ENCODE results near the gene TMEM63A.
"Not testable (repeated sequence)": the region's sequence is repeated elsewhere in the genome, so short reads cannot be mapped to it uniquely, and the experiment has no call there.

Gene TMEM63A

DNA sequence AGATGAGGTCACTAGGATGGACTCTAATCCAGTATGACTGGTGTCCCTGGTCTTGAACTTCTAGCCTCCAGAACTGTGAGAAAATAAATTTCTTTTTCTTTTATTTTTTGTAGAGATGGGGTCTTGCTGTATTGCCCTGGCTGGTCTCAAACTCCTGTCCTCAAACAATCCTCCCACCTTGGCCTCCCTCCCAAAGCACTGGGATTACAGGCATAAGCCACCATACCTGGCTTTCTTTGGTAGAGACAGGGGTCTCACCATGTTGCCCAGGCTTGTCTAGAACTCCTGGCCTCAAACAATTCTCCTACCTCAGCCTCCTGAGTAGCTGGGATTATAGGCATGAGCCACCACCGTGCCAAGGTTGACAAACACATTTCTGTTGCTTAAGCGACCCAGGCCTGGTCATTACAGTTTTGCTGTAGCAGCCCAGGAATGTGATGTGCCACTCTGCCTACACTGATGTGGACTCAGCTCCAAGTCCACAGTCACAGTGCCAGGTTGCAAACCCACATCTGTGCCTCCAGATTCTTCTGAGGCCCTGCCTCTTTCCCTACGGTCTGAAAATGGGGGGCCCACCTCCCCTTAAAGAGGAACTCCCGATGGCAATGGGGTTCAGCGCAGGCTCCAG lies 25.9 kb upstream of the TMEM63A start:
- no peak for DNase-seq

DNA sequence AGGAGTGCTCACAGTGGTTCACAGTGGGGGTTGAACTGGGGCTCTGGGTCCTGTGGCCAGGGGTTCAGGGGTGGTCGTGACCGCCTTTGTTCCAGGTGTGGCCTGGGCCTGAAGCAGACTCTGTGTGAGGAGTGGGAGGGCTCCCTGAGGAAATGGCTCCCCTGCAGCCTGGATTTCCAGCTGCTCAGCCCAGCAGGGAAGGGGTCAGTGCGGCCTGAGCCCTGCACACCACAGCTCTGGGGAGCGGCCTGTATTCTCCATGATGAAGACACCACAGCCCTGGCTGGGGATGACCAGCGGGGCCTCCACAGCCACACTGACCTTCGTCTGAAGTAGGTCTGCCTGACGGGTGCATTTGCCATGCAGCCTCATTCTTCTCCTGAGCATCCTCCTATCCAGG lies 25.2 kb upstream of the TMEM63A start:
- no peak for DNase-seq

DNA sequence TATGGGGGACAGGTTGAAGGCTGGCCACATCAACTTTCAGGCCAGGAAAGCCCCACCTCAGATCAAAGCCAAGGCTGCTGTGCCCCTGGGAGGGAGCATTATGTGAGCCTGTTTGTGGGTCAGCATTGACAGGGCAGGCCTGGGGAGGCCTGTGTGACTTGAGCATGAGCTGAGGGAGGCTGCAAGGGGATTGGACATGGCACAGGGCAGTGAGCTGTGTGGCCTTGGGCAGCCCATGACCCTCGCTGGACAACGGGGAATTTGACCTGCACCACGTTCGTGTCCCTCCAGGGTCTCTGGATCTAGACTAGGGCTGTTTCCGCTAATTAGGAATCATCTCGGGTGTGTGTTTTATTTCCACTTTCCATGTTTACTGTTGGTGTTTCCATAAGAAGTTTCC lies 24.3 kb upstream of the TMEM63A start:
- no peak for DNase-seq

DNA sequence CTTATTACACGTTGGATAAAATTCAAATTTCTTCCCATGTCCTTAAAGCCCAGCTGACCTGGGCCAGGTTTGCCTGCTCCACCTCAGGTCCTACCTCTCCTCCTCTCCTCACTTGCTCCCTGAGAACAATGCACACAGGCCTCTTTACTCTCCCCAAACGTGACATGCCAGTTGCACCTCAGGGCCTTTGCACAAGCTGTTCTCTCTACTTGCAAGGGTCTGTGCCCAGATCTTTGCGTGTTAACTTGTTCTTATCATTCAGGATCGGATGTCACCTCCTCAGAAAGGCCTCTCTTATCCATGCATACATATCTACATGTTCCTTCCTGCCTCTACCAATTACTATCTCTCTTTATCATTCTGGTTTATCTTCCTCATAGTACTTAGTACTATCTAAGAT lies 21.4 kb upstream of the TMEM63A start:
- no peak for DNase-seq

DNA sequence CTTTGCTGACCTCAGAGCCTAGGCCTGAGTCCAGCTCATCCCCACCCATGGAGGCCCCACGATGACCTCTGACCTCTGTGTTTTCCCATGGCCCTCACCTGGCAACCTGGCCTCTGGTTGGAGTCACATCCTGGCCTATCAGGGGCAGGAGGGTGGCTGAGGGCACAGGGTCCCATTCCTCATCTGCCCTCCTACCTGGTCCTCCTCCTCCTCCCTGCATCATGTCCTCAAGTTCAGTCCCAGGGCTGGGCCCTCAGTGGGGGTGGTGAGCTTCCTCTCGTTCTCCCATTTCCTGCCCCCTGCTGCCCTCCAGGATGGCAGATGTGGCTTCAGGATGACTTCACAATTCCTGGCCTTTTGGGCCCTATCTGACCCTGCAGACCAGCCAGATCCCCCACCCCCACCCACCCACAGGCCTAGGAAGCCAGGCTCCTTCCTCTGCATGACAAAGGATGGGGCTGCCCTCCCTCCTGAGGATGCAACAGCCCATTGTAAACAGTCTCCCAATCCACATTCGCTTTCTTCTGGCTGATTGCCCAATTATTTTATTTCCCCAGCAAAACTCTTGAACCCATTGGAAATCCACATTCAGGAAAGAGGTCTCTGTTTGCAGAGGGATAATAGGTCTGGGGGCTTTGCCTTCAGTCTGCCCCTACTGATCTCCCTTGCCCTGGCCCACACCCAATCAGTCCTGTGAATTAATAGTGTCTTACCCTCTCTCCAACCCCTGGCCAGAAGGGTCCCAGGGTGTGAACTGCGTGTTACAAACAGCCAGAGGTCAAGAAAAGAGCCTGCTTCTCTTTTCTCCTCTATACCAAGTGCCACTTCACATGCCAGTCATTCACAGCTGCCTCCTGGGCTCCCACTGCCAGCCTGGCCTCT lies 17.1 kb upstream of the TMEM63A start:
- no peak for DNase-seq

DNA sequence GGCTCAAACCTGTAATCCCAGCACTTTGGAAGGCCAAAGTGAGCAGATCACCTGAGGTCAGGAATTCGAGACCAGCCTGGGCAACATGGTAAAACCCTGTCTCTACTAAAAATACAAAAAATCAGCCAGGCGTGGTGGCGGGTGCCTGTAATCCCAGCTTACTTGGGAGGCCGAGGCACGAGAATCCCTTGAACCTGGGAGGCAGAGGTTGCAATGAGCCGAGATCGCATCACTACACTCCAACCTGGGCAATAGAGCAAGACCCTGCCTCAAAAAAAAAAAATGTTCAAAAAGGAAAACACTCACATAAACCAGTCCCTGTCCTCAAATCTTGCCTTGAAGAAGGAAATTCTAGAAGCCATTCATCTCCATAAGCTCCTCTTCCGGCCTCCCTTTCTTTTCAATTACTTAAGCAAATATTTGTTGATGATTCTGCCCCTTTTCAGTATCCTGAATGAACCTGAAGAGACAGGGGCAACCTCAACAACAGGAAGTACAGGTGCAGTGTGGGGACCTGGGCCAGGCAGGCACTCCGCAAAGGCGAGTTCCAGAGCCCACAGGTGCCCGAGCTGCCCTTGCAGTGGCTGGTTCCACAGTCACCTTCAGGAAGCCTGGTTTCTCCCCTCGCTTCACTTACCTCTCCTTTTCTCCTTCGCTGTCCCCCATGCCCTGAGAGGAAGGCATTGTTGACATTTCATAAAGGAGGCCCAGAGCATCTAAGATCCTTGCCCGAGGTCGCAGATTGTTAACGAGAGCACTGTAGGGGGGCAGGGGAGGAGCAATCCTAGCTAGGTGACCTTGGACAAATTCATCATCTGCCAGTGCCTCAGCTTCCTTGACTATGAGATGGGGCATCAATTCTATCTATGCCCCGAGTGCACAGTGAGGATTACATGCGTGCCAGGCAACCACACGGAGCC lies 15.7 kb upstream of the TMEM63A start:
- no peak for DNase-seq

DNA sequence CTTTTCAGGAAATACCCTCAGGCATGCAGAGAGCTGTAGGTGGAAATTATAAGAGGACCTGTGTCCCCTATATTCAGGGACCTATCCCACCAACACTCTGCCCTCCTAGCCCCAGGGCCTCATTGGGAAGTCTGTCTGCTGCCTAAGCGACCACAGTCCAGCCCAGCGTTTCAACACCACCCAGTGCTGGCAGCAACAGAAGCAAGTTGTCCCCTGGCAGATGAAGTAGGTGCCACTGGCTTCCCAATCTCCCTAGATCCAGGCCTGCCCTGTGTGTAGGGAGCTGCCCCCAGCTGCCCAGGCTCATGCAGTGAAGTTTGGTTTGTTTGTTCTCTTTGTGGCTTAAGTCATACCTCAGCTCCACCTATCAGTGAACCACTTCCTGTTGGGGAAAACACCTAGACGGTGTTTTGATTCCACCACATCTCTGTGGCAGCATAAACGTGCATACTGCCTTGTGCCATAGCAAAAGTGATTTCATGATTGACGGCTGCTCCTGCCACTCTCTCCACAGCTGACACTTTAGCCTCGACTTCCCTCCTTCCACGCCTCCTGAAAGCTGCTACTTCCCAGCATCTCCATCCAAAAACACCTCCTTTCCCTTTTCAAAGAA lies 14.9 kb upstream of the TMEM63A start:
- DNase-seq = no peak

DNA sequence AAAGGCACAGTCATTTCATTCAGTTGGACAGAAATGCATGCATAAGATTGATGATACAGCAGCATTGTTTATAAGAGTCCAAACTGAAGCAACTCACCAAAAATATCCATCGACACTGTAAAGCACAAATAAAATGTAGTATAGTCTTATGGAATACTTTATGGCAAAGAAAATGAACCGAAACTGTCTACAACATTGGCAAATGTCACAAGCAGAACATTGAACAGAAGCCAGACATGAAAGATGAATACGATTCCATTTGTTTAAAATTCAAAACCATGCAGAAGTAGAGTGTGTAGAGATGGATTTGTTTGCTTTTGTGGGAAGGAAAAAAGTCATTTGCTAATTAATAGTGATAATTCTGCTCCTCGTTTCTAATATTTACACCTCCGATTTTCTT lies 14.3 kb upstream of the TMEM63A start:
- DNase-seq = no peak

DNA sequence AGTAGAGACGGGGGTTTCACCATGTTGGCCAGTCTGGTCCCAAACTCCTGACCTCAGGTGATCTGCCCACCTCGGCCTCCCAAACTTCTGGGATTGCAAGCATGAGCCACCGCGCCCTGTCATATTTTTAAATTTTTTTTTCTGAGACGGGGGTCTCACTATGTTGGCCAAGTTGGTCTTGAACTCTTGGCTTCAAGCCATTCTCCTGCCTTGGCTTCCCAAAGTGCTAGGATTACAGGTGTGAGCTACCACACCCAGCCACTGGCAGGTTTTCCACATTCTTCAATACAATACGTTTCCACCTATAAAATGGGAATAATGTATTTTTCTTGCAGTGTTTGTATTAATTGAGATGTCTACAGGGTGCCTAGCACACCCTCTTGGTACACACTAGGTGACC lies 10.1 kb upstream of the TMEM63A start:
- no peak for DNase-seq

DNA sequence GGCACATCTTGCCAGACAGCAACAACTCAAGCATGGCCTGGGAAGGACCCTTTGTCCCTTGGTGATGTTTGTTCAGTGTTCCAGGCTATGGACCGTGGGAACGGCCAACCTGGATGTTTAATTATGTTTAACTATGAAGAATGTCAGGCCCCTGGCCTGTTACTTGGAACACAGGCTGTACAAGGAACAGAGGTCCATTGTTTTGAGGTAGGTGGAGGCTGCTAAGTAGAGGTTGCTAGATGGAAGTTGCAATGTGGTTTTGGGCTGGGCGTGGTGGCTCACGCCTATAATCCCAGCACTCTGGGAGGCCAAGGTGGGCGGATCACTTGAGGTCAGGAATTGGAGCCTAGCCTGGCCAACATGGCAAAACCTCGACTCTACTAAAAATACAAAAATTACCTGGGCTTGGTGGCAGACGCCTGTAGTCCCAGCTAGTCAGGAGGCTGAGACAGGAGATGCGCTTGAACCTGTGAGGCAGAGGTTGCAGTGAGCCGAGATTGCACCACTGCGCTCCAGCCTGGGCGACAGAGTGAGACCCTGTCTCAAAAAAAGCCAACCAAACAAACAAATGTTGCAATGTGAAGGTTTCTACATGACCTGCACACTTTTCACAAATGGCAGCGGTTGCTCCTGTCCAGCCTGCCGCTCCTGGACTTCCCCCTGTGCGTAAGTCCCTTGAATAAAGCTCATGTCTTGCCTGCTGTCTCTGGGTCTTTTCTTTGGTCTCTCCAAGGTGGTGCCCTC lies 9.2 kb upstream of the TMEM63A start:
- DNase-seq = no peak

DNA sequence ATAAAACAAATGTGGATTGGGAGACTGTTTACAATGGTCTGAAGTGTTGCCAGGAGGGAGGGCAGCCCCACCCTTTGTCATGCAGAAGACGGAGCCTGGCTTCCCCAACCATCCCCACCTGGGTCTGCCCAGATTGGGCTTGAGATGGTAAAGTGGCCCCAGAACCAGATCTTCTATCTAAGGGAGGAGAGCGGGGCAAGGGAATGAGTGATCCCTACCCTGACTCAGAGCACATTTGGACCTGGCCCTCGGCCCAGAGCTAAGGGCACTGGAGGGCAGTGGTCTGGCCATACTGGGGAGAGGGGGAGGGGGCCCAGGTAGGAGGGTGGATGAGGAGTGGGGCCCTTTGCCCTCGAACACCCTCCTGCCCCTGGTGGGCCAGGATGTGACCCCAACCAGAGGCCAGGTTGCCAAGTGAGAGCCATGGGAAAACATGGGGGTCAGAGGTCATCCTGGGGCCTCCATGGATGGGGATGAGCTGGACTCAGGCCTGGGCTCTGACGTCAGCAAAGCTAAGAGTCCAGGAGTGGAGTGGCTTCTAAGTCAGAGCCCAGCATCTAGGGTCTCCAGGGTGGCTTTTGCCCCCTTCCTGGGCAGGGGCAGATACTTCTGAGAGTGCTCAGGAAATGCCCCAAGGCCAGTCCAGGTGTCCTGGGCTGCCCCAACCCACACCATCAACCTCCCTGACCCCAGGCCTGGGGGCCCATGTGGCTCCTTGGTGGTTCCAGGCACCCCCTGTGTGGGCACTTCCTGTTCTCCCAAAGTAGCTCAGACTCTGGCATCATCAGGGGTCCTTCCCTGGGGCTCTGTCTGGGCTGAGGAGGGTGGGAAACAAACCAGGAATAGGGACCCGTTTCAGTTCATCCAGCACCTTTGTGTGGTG lies 8.4 kb upstream of the TMEM63A start:
- DNase-seq = no peak

DNA sequence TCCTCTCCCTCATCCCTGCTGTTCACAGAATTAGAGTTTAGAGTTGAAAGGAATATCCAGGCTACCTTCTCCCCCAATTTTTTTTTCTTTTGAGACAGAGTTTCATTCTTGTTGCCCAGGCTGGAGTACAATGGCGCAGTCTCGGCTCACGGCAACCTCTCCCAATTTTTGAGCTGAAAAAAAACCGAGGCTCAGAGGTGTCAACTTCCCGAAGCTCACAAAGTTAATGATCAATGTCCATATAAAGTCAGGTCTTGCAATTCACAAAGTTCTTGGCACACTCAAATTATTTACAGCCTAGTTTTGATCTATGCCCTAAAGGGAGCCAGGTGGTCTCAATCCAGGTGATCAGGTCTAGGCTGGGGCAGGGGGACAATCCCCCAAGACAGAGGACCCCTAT lies 7.6 kb upstream of the TMEM63A start:
- no peak for DNase-seq

DNA sequence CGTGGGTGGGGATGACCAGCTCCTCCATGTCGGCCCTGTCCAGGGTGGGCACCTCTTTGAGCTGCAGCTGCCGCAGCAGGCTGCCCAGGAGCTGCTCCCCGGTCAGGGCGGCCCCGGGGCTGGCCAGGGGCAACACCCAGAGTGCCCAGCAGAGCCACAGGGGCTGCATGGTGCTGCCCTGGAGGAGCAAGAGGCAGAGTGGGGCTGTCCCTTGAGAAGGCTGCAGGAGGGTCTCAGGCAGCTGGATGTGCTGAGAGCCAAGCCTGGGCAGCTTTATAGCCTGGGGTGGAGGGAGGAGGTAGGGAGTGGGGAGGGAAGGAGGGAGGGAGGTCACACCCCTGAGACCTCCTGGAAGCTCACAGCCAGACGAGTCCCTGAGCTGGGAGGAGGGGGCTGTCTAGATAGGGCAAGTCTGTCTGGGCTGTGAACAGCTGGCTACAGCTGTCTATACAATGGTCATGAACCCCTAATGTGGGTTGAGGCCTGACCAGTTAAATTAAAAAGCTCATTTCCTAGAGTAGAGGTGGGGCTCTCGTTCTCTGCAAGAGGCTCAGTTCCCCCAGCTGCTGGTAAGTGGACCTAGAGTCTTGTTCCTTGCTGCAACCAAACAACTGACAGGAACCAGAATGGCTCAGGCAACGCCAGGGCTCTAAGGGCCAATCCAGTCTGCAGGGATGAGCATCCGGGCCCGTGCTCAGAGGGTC lies 6.9 kb upstream of the TMEM63A start, which contains the start of gene LEFTY1:
Gene LEFTY1 (minus strand): TSS at position 249 of the 704 bp plus-strand sequence. CDS start 80 bp downstream, at position 169.
- DNase-seq = no peak

DNA sequence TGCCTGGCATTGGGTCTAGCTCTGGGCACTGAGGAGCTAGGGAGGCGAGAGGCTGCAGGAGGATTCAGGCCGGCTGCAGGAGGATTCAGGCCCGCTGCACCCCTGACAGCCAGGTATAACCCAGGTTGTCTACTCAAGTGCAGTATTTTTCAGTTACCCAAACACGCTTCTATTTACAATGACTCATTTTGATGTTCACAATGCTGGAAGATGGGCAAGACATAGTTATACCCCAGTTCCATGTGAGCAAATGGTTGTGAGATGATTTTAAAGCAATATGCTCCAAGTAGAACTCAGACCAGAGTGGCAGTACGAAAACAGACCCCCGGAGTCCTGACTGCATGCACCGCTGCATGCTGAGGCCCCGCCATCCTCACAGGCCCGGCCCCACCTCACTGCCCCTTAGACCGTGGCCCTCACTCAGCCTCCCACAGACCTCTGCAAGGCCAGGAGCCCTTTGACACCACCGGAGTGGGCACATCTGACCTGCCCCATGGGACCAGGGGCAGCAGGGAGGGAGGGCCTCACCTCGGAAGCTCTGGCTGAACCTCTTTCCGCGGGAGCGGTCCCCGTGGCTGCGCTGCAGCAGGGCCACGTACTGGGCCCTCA lies 6.2 kb upstream of the TMEM63A start:
- DNase-seq = no peak

DNA sequence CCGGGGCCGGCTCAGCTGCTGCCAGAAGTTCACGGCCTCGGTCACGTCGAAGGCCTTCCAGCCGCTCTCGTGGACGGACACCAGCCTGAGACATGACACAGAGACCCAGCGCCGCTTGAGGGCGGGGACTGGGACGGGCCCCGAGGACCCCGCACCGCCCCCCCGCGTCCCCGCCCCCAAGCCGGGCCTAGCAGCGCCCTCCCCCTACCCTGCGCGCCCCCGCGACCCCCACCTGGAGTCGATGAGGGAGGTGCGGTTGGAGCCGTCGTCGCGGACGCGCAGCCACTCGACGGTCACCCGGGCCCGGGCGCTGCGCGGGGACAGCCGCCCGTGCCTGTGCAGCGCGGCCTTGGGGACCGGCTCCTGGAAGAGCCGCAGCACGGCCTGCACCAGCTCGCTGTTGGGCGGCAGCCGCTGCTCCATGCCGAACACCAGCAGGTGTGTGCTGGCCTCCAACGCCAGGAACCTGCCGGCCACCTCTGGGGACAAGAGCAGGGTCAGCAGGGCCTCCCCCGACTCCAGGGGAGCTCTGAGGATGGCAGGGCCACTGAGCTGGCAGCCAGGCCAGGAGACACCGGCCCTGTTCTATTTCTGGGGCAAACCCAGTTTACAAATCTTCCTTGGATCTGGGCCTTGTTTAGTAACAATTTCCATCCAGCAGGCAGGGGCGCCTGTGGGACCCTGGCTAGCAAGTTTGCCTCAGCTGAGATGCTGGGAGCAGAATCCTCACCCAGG lies 5.5 kb upstream of the TMEM63A start:
- DNase-seq = not testable (repeated sequence)

DNA sequence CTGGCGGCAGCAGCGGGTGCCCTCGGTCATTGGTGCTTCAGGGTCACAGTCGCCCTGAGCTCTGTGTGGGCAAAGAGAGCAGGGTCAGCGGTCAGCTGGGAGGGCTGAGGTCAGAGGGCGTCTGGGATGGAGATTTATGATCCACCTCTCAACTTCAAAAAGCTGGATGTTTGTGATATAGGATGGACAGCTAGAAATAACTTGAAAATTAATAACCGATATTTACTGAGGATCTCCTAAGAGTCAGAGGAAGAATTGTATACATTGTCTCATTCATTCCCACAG lies 4.8 kb upstream of the TMEM63A start:
- no peak for DNase-seq

DNA sequence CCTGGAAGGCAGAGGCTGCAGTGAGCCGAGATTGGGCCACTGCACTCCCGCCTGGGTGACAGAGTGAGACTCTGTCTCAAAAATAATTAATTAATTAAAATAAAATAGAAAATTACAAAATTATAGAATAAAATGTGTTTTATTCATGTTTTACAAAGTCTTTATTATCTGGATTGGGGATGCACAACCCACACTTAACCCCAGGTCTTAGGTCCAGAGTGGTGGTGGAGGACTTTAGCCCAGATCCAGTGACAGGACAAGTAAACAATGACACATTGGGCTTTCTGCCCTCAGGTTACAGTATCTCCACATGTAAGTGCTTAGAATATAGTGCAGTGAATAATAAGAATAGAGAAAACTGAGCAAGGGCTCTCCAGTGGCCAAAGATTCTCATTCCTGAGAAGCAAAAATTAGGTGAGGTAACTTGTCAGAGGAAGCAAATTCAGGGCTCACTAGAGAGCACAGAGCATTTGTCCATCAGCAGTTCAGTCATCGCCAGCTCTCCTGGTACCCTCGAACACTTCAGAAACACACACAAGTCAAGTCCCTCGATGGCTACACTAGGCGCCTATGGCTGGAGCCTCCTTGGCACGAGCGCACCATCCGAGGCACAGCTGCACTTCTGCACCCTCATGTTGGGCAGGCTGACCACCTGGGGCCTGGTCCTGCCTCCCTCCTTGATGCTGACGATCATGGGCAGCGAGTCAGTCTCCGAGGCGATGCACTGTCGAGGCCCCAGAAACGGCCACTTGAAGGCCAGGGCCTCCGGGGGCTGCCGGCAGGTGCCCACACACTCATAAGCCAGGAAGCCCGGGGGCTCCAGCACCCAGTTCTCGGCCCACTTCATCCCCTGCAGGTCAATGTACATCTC lies 4.2 kb upstream of the TMEM63A start:
- DNase-seq = no peak

DNA sequence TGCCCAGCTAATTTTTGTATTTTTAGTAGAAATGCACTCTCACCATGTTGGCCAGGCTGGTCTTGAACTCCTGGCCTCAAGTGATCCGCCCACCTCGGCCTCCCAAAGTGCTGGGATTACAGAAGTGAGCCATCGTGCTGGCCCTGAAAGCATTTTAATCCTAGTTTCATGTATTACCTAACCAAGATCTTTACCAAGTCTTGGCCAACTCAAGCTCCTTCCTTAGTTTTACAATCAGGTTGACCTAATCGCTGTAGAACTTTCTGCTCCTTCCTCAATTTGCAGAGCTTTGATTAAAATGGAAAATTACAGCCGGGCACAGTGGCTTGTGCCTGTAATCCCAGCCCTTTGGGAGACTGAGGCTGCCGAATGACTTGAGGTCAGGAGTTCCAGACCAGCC lies 3.2 kb upstream of the TMEM63A start:
- no peak for DNase-seq
